Urinary bladder (tissue), 4 donors: ENCODE results near the gene APLP2. TPM values are rescaled to one million over a fixed set of nuclear protein-coding genes. Genes with fewer than 3 reads are reported as not detected.

Experiments
- DNase-seq: peaks from one replicate; pipeline ENCODE4 v3.0.0-alpha.2; 2015; ENCODE audit errors: extremely low spot score
- H3K27ac ChIP-seq: one replicate; pipeline ENCODE4 v1.5.1; 2013; ENCODE audit warnings: low read depth, mild to moderate bottlenecking, moderate library complexity
- H3K36me3 ChIP-seq: one replicate; pipeline ENCODE4 v1.6.1; 2013; ENCODE audit warnings: mild to moderate bottlenecking, moderate library complexity; ENCODE audit not compliant: insufficient read depth
- H3K4me1 ChIP-seq: one replicate; pipeline ENCODE4 v1.6.1; 2013; ENCODE audit warnings: mild to moderate bottlenecking, moderate library complexity; ENCODE audit not compliant: insufficient read depth
- H3K4me3 ChIP-seq: one replicate; pipeline ENCODE4 v1.5.1; 2013; ENCODE audit warnings: low read depth, low read length
- WGBS: extraction: QIAGEN DNeasy Blood & Tissue Kit; methylation state at CpG from one replicate; pipeline ENCODE4 v1.1.7; 2013; 5-methylcytosine and 5-hydroxymethylcytosine counted together
- polyA plus RNA-seq: library from polyadenylated mRNA; stranded (reverse); fragments of 200-250 nt; gene quantifications from one replicate; pipeline ENCODE4 v1.2.3, GENCODE V29; 2013
- total RNA-seq: library from RNA; depleted of rRNA; stranded (reverse); fragments of >200 nt; gene quantifications from one replicate; pipeline ENCODE4 v1.2.3, GENCODE V29; 2014
- donor health status: healthy with polysubstance abuse.
- donor health status: healthy.

APLP2 gene
- total and polyA plus RNA-seq, 2 donors = 217 to 364 TPM

DNA sequence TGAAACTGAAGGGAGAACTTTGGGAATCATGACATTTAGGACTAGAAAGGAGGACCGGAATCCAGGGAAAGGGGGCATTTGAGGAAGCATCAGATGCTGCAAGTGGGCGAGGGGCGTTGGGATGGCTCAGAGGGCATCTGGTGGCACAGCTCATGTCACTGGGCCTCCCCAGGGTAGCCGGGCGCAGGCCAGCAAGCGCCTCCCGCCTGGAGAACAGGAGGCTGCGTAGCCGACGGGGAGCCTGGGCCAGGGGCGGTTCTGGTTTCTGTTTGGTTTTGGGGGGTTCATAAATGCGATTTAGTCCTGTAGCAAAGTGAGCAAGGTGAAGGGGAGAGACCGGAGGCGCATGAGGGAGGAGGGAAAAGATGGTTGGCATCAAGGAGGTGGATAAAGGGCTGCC lies 89.4 kb downstream of the APLP2 start:
- Histone ChIP-seq H3K4me1 (no peaks in the 10 kb centered on the region), H3K36me3 (no peaks in the 10 kb centered on the region), H3K27ac (no peak overlapping the region), H3K4me3 (peak overlapping the region; percentile 42)
- WGBS = 80% methylated on average over 14 of the region's 14 CpGs
- DNase-seq = no peak

GRCh38 chr11:130159657-130160497 lies 90.2 kb downstream of the APLP2 start, which contains the start of gene ST14:
ST14 (plus strand) TSS chr11:130159782; CDS start chr11:130159980, 198 bp downstream.
- Histone ChIP-seq H3K27ac (peak within 1 kb of the TSS; percentile 83), H3K36me3 (no peaks in the 10 kb centered on the region), H3K4me1 (no peaks in the 10 kb centered on the region), H3K4me3 (peak within 1 kb of the TSS; percentile 42)
- DNase-seq = no peak
- 5% methylated on average over 89 of the region's 89 CpGs for WGBS

DNA sequence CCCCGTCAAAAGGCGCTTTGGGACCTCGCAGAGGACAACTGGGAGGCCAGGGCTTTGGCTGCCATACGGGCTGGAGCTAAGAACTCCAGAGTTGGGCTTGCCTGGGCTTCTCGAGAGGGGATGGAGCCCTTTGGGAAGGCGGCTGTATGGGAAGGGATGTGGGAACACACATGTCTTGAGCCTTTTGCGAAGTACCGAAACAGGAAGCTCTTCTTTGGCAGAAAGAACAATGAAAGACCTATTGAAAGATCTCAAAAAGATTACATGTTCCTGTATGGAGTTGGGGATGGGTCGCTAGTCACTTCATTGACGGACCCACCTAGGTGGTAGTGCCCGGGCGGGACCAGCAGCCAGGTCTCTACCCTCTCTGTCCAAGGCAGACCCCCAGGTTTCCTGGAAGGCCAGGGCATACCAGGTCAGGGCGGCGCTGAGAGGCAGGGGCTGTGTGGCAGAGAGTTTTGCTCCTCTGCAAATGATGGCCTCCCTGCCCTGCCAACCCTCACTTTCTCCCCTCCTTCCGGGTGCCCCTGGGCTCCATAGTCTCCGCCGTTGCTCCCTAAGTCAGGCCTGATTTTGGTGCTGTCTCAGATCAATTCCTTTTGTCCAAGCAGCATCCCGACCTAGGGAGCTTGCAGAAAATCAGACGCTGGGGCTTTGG lies 90.9 kb downstream of the APLP2 start:
- H3K4me3 ChIP-seq = peak overlapping the region; percentile 42
- no peaks in the 10 kb centered on the region for H3K36me3 ChIP-seq
- no peaks in the 10 kb centered on the region for H3K4me1 ChIP-seq
- 71% methylated on average over 19 of the region's 19 CpGs for WGBS
- no peak overlapping the region for H3K27ac ChIP-seq
- DNase-seq = no peak

DNA sequence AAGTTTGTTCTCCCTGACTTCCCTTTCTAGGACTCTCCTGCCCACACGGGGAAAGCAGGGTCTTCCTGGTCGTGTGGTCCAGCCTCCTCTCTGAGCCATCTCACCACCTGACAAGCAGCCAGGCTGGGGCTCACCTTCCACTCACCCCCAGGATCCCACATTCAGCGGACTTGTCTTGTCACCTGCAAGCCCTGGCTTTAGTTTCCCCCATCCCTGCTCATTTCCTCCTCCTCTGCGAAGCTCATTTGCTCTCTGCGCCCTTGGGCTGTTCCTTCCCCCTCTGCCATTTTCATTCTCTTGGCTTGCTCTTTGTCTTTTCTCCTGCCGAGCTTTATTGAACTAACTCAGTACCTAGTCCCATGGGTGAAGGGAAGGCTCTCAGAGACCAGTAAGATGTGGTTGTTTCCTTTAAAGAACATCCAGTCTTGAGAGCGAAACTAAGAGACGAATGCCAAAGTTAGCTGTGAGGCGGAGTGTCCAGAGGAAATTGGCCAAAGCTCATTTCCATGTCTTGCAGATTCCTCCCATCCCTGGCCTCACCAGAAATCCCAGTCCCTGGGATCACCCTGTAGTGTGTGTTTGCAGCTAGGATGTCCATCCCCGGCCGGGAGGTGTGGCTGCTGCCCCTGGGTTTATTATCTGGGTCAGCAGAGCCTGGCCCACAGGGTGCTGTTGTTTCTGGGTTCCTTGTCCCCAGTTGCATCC lies 91.9 kb downstream of the APLP2 start:
- WGBS = 73% methylated on average over 11 of the region's 11 CpGs
- no peaks in the 10 kb centered on the region for H3K4me1 ChIP-seq
- no peak for DNase-seq
- H3K27ac ChIP-seq = no peak overlapping the region
- no peak overlapping the region for H3K4me3 ChIP-seq
- no peaks in the 10 kb centered on the region for H3K36me3 ChIP-seq

DNA sequence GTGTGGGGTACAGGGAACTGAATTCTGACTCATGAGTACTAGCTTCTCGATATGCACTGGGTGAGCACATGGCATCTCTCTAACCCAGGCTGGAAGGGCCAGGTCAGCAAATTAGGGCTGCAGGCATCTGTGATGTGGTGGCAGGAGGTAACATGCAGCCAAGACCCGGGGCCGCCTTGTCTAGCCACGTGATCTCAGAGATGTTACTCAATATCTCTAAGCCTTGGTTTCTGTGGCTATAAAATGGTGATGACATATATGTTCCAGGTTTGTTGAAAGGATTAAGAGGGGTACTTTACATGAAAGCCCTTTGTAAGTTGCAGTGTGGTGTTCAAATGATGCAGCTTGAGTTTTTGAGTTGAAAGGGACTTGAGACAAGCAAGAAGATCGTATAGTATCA lies 93.0 kb downstream of the APLP2 start:
- Histone ChIP-seq H3K4me1 (no peaks in the 10 kb centered on the region), H3K4me3 (no peak overlapping the region), H3K36me3 (no peaks in the 10 kb centered on the region), H3K27ac (no peak overlapping the region)
- DNase-seq = no peak
- WGBS = 40% methylated on average over 5 of the region's 5 CpGs

DNA sequence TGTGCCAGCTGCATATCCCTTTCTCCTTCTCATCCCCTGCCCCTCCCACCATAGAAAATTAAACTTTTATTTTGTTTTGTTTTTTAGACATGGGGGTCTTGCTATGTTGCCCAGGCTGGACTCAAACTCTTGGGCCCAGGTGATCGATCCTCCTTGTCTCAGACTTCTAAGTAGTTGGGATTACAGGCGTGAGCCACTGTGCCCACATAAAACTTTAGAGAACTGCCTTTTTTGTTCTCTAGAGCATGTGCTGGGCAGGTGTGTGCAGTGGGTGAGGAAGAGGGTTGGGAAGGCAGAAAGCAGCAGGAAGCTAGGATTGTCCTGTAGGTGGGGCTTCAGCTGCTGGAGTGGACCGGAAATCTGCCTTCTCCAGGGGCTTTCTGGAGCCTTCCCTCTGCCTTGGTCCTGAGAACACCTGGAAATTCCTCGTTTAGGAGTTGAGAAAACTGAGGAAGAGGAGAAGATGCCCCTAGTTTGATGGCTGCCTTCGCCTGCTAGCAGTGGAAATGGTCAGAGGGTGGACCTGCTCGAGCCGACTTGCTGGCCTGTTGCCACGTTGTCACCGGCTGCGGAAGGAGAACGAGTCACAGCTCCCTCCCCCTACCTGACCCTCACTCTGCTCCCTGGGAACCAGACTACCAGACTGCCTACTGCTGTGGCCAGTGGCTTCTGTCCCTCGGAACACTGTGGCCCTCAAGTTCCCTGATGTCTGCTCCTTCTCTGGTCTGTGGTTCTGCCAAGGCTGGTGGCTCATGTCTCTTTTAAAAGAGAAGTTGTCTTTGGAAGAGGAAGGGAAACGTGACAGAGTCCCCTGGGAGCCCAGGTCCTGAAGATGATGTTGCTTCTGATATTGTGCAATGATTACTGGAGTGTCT lies 93.9 kb downstream of the APLP2 start:
- Histone ChIP-seq H3K36me3 (no peaks in the 10 kb centered on the region), H3K27ac (no peak overlapping the region), H3K4me3 (no peak overlapping the region), H3K4me1 (no peaks in the 10 kb centered on the region)
- 51% methylated on average over 13 of the region's 13 CpGs for WGBS
- DNase-seq = no peak

DNA sequence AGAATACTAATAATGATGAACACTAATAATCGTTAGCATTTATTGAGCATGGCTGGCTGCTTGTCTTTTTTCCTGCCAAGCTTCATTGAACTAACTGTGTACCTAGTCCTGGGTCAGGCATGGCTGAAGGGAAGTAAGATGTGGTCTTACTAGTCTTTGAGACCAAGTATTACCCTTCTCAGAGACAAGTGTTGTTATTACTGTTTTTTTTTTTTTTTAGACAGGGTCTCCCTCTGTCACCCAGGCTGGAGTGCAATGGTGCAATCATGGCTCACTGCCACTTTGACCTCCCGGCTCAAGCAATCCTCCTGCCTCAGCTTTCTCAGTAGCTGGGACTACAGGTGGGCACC lies 94.5 kb downstream of the APLP2 start:
- Histone ChIP-seq H3K4me3 (no peak overlapping the region), H3K4me1 (no peaks in the 10 kb centered on the region), H3K36me3 (no peaks in the 10 kb centered on the region), H3K27ac (no peak overlapping the region)
- no peak for DNase-seq
- 86% methylated on average over 2 of the region's 2 CpGs for WGBS

GRCh38 chr11:130165601-130166456 lies 96.1 kb downstream of the APLP2 start:
- Histone ChIP-seq H3K27ac (no peak overlapping the region), H3K4me3 (no peak overlapping the region), H3K36me3 (no peaks in the 10 kb centered on the region), H3K4me1 (no peaks in the 10 kb centered on the region)
- WGBS = 82% methylated on average over 9 of the region's 9 CpGs
- no peak for DNase-seq

- DNase-seq = no peak
- no peak overlapping the region for H3K4me3 ChIP-seq
- no peaks in the 10 kb centered on the region for H3K36me3 ChIP-seq
- H3K27ac ChIP-seq = no peak overlapping the region
- WGBS = 47% methylated on average over 4 of the region's 4 CpGs
- H3K4me1 ChIP-seq = no peaks in the 10 kb centered on the region
Observed at GRCh38 chr11:130166457-130166784, 96.7 kb downstream of the APLP2 start.

DNA sequence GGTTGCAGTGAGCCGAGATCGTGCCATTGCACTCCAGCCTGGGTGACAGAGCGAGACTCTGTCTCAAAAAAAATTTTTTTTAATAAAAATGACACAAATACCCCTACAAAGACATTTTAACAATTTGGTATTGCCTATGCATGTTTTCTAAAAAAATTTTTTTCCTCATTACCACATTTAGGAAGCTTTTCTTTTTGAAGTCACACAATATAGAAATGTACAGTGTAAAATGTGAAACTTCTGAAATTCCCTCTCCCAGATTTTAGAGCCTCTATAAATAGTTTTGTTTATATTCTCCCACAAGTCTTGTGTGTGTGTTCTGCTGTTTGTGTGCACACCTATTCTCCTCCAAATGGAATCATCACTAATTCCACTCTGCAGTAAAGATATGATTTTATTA lies 97.5 kb downstream of the APLP2 start:
- no peak for DNase-seq
- Histone ChIP-seq H3K27ac (no peak overlapping the region), H3K36me3 (no peaks in the 10 kb centered on the region), H3K4me1 (no peaks in the 10 kb centered on the region), H3K4me3 (no peak overlapping the region)
- WGBS = 98% methylated on average over 3 of the region's 3 CpGs

DNA sequence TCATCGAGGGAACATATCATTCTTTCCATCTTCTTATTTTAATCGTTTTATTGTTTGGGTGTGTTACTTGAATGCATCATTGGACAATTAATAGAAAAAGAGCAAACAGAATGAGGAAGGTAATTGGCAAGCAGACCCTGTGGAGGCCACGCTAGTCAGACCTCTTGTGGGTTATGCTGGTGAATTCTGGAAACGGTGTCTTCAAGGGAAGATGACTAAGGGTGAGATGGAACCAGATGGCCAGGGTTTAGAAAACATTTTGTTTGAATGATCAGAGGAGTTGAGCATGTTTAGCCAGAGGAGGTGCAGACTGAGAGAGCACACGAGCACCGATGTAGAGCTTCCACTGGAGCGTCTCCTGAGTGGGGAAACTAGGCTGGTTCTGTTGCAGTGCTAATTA lies 98.4 kb downstream of the APLP2 start:
- no peak for DNase-seq
- WGBS = 90% methylated on average over 7 of the region's 7 CpGs
- no peaks in the 10 kb centered on the region for H3K4me1 ChIP-seq
- no peak overlapping the region for H3K27ac ChIP-seq
- no peak overlapping the region for H3K4me3 ChIP-seq
- no peaks in the 10 kb centered on the region for H3K36me3 ChIP-seq

- Histone ChIP-seq H3K4me1 (no peaks in the 10 kb centered on the region), H3K36me3 (no peaks in the 10 kb centered on the region), H3K4me3 (no peak overlapping the region), H3K27ac (no peak overlapping the region)
- DNase-seq = no peak
- WGBS = 87% methylated on average over 8 of the region's 8 CpGs
Observed at GRCh38 chr11:130170345-130170744, 100.7 kb downstream of the APLP2 start.
